Stimulated activated naive CD8-positive, alpha-beta T cell treated with anti-CD3 and anti-CD28 coated beads, Interleukin-15, Interleukin-2, amounts not matched to agents 100 U/mL and 50 U/mL, for 24 hours (primary cell): ENCODE measurements around the gene RPS27L.
"Not testable (repeated sequence)": the region's sequence is repeated elsewhere in the genome, so short reads cannot be mapped to it uniquely, and the experiment has no call there.

ENCODE experiments used
- ATAC-seq: fragments of 150-1000 bp; cut with Tn5 transposase; one replicate; pipeline ENCODE4 v1.10.0; 2021
- DNase-seq: peaks from one replicate; pipeline ENCODE4 v3.0.0; 2021

RPS27L gene

GRCh38 chr15:63140936-63141335 lies 16.3 kb downstream of the RPS27L start:
- no peak for DNase-seq
- no peak for ATAC-seq

GRCh38 chr15:63136742-63137141 lies 20.5 kb downstream of the RPS27L start:
- ATAC-seq (no peak), DNase-seq (no peak)

- ATAC-seq (no peak), DNase-seq (no peak)
Observed at GRCh38 chr15:63135804-63136203, 21.5 kb downstream of the RPS27L start.

- DNase-seq = no peak
Observed at GRCh38 chr15:63135281-63135680, 22.0 kb downstream of the RPS27L start.

GRCh38 chr15:63134245-63134985 lies 22.9 kb downstream of the RPS27L start:
- no peak for DNase-seq
- no peak for ATAC-seq

More at GRCh38 chr15:63135281-63135680, 22.0 kb downstream of the RPS27L start:
- no peak for ATAC-seq

GRCh38 chr15:63133786-63134185 lies 23.5 kb downstream of the RPS27L start:
- ATAC-seq = no peak
- no peak for DNase-seq

GRCh38 chr15:63126726-63127125 lies 30.6 kb downstream of the RPS27L start:
- no peak for ATAC-seq
- DNase-seq = no peak

GRCh38 chr15:63124506-63124905 lies 32.8 kb downstream of the RPS27L start:
- DNase-seq (no peak), ATAC-seq (no peak)

- ATAC-seq = peak; percentile 94
- peak; percentile 85 for DNase-seq
Observed at GRCh38 chr15:63122002-63122875, 35.0 kb downstream of the RPS27L start.

GRCh38 chr15:63121382-63122001 lies 35.8 kb downstream of the RPS27L start, which contains the start of gene LACTB:
Gene LACTB (plus strand): TSS chr15:63121861. CDS start chr15:63121872, 11 bp downstream.
- peak; percentile 90 for ATAC-seq

GRCh38 chr15:63118854-63119253 lies 38.4 kb downstream of the RPS27L start:
- no peak for DNase-seq
- ATAC-seq = no peak

More at GRCh38 chr15:63121382-63122001, 35.8 kb downstream of the RPS27L start, which contains the start of gene LACTB:
- DNase-seq = peak; percentile 86

- ATAC-seq = no peak
- DNase-seq = no peak
Observed at GRCh38 chr15:63114465-63114864, 42.8 kb downstream of the RPS27L start.

- ATAC-seq = no peak
- DNase-seq = no peak
Observed at GRCh38 chr15:63112871-63113270, 44.4 kb downstream of the RPS27L start.

GRCh38 chr15:63111481-63111880 lies 45.8 kb downstream of the RPS27L start:
- no peak for DNase-seq
- ATAC-seq = no peak

GRCh38 chr15:63110428-63111026 lies 46.8 kb downstream of the RPS27L start:
- ATAC-seq (no peak), DNase-seq (no peak)

- DNase-seq (no peak), ATAC-seq (no peak)
Observed at GRCh38 chr15:63109920-63110319, 47.4 kb downstream of the RPS27L start.

GRCh38 chr15:63109498-63109897 lies 47.8 kb downstream of the RPS27L start:
- no peak for DNase-seq
- no peak for ATAC-seq

- no peak for ATAC-seq
- DNase-seq = no peak
Observed at GRCh38 chr15:63107895-63108546, 49.3 kb downstream of the RPS27L start.

- DNase-seq, ATAC-seq: not testable (repeated sequence)
Observed at GRCh38 chr15:63105354-63105753, 51.9 kb downstream of the RPS27L start.

- no peak for ATAC-seq
- DNase-seq = no peak
Observed at GRCh38 chr15:63104727-63105126, 52.5 kb downstream of the RPS27L start.

GRCh38 chr15:63103416-63103815 lies 53.9 kb downstream of the RPS27L start:
- ATAC-seq = no peak
- no peak for DNase-seq

- DNase-seq, ATAC-seq: not testable (repeated sequence)
Observed at GRCh38 chr15:63099581-63099980, 57.7 kb downstream of the RPS27L start.
